NCI-H510A treated with DMSO at 0.1 percent for 48 hours (cell line): ENCODE data around the gene HIPK2.

Experiments
- DNase-seq: peaks from one replicate; lab custom pipeline; 2025; lab: John Stamatoyannopoulos, UW

HIPK2 gene

GRCh38 chr7:139735466-139735865, 42.3 kb downstream of the HIPK2 start:
- DNase-seq = no peak

- DNase-seq = no peak
Measured at GRCh38 chr7:139734395-139734794, 43.4 kb downstream of the HIPK2 start.

- DNase-seq = no peak
Measured at GRCh38 chr7:139733751-139734150, 44.0 kb downstream of the HIPK2 start.

GRCh38 chr7:139732471-139733167, 45.2 kb downstream of the HIPK2 start:
- DNase-seq = no peak

- DNase-seq = peak; percentile 25
Measured at GRCh38 chr7:139731802-139732470, 45.9 kb downstream of the HIPK2 start.

- peak; percentile 8 for DNase-seq
Measured at GRCh38 chr7:139730746-139731612, 46.8 kb downstream of the HIPK2 start.

GRCh38 chr7:139728203-139728602, 49.6 kb downstream of the HIPK2 start:
- no peak for DNase-seq

- DNase-seq = no peak
Measured at GRCh38 chr7:139727151-139727705, 50.6 kb downstream of the HIPK2 start.

GRCh38 chr7:139726485-139726869, 51.3 kb downstream of the HIPK2 start:
- no peak for DNase-seq

- DNase-seq = no peak
Measured at GRCh38 chr7:139725858-139726484, 51.8 kb downstream of the HIPK2 start.

GRCh38 chr7:139725077-139725476, 52.7 kb downstream of the HIPK2 start:
- peak; percentile 55 for DNase-seq

- no peak for DNase-seq
Measured at GRCh38 chr7:139722604-139723003, 55.2 kb downstream of the HIPK2 start.

- no peak for DNase-seq
Measured at GRCh38 chr7:139721821-139722220, 56.0 kb downstream of the HIPK2 start.

GRCh38 chr7:139721417-139721816, 56.4 kb downstream of the HIPK2 start:
- no peak for DNase-seq

GRCh38 chr7:139720705-139721231, 57.0 kb downstream of the HIPK2 start:
- no peak for DNase-seq

GRCh38 chr7:139720186-139720585, 57.6 kb downstream of the HIPK2 start:
- no peak for DNase-seq

- no peak for DNase-seq
Measured at GRCh38 chr7:139718859-139719258, 58.9 kb downstream of the HIPK2 start.

- DNase-seq = no peak
Measured at GRCh38 chr7:139718141-139718540, 59.7 kb downstream of the HIPK2 start.

GRCh38 chr7:139716156-139716942, 61.4 kb downstream of the HIPK2 start:
- DNase-seq = no peak

- DNase-seq = no peak
Measured at GRCh38 chr7:139715194-139715815, 62.5 kb downstream of the HIPK2 start.
